ENCODE measurements around the gene CEP83. TPM values are rescaled to one million over a fixed set of nuclear protein-coding genes. Genes with fewer than 3 reads are reported as not detected.
"Not testable (repeated sequence)": the region's sequence is repeated elsewhere in the genome, so short reads cannot be mapped to it uniquely, and the experiment has no call there.

CEP83 gene
- total RNA-seq, 1 donor from 2014 or later: 28.7 TPM

DNA sequence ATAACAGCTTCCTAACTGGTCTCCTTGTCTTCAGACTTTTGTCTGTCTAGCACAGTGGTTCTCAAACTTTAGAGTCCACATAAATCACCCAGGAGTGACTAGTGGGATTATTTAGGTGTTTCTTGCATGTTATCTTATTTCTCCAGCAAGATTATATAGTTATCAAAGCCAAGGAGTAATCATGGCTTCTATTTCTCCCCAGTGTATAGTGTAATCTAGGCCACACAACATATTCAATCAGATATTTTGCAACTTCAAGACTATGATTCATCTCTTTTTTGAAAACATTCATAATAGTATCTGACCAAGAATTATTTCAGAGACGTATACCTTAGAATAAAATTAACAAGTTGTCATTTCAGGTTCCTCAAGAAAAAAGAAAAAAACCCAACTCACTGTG, 131.9 kb downstream of the CEP83 start:
- Mint-ChIP-seq H3K9me3 (peaks cover 3% of the 10 kb centered on the region), H3K4me1 (no peaks in the 10 kb centered on the region), H3K27ac (ENCODE audit: unreplicated experiment) (no peak overlapping the region), H3K4me3 (no peak overlapping the region), H3K36me3 (ENCODE audit: low read depth) (peaks cover 37% of the 10 kb centered on the region), H3K27me3 (ENCODE audit: low read depth) (no peaks in the 10 kb centered on the region)
- DNase-seq (ENCODE audit: low read depth, low spot score): no peak
- TF ChIP-seq, protein P1, sequence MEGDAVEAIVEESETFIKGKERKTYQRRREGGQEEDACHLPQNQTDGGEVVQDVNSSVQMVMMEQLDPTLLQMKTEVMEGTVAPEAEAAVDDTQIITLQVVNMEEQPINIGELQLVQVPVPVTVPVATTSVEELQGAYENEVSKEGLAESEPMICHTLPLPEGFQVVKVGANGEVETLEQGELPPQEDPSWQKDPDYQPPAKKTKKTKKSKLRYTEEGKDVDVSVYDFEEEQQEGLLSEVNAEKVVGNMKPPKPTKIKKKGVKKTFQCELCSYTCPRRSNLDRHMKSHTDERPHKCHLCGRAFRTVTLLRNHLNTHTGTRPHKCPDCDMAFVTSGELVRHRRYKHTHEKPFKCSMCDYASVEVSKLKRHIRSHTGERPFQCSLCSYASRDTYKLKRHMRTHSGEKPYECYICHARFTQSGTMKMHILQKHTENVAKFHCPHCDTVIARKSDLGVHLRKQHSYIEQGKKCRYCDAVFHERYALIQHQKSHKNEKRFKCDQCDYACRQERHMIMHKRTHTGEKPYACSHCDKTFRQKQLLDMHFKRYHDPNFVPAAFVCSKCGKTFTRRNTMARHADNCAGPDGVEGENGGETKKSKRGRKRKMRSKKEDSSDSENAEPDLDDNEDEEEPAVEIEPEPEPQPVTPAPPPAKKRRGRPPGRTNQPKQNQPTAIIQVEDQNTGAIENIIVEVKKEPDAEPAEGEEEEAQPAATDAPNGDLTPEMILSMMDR (conservative IDR thresholded peaks at IDR 0.05): no peak

DNA sequence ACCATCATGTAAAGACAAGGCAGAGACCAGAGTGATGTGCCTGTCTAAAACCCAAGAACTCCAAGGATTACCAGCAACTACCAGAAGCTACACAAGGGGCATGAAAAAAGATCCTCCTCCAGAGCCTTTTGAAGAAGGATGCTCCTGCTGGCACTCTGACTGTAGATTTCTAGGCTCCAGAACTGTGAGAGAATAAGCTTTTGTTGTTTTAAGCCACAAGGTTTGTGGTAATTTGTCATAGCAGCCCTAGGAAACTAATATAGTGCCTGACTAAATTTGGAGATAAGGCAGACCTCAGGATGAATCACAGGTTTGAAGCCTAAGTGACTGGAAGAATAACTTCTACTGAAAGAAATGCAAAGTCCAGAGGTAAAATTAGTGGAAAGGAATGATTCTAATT, 132.9 kb downstream of the CEP83 start:
- Mint-ChIP-seq H3K4me3 (no peak overlapping the region), H3K27ac (ENCODE audit: unreplicated experiment) (no peak overlapping the region), H3K9me3 (peaks cover 3% of the 10 kb centered on the region), H3K36me3 (ENCODE audit: low read depth) (peaks cover 41% of the 10 kb centered on the region), H3K27me3 (ENCODE audit: low read depth) (no peaks in the 10 kb centered on the region), H3K4me1 (no peaks in the 10 kb centered on the region)
- TF ChIP-seq, protein P1 (conservative IDR thresholded peaks at IDR 0.05): no peak
- DNase-seq (ENCODE audit: low read depth, low spot score): no peak

DNA sequence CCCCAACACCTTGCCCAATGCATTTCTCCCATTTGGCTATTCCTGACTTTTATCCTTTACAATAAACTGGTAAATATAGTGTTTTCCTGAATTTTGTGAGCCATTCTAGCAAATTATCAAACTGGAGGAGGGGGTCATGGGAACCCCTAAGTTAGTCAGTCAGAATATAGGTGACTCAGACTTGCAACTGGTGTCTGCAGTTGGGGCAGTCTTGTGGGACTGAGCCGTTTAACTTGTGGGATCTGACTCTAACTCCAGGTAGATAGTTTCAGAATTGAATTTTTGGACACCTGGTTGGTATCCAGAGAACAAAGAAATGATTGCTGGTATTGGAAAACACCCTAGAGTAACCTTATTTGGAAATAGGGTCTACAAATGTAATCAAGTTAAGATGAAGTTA, 133.4 kb downstream of the CEP83 start:
- TF ChIP-seq, protein P1 (conservative IDR thresholded peaks at IDR 0.05): no peak
- Mint-ChIP-seq H3K27me3 (ENCODE audit: low read depth) (no peaks in the 10 kb centered on the region), H3K4me3 (no peak overlapping the region), H3K27ac (ENCODE audit: unreplicated experiment) (no peak overlapping the region), H3K4me1 (no peaks in the 10 kb centered on the region), H3K36me3 (ENCODE audit: low read depth) (peaks cover 46% of the 10 kb centered on the region), H3K9me3 (peaks cover 7% of the 10 kb centered on the region)
- DNase-seq (ENCODE audit: low read depth, low spot score): no peak

DNA sequence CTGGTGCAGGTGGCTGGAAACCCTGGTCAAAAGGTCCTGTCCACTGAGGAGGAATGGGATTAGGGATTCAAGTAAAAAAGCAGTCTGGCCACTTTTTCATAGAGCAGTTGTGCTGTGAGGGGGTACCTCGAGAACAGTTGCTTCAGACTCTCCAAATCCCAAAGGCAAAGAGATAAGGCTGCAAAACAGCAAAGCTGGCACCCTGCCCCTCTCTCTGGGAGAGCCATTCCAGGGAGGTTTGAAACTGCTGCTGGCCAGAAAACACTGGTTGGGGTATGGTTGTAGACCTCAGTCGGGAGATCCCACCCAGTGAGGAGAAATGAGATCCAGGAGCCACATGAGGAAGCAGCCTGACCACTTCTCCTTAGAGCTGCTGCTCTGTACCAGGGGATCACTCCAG, 137.3 kb downstream of the CEP83 start:
- Mint-ChIP-seq H3K27me3 (ENCODE audit: low read depth) (no peaks in the 10 kb centered on the region), H3K4me1 (no peaks in the 10 kb centered on the region), H3K36me3 (ENCODE audit: low read depth) (peaks cover 72% of the 10 kb centered on the region), H3K4me3 (no peak overlapping the region), H3K27ac (ENCODE audit: unreplicated experiment) (no peak overlapping the region), H3K9me3 (peaks cover 38% of the 10 kb centered on the region)
- no peak for DNase-seq (ENCODE audit: low read depth, low spot score)
- TF ChIP-seq, protein P1 (conservative IDR thresholded peaks at IDR 0.05): no peak

DNA sequence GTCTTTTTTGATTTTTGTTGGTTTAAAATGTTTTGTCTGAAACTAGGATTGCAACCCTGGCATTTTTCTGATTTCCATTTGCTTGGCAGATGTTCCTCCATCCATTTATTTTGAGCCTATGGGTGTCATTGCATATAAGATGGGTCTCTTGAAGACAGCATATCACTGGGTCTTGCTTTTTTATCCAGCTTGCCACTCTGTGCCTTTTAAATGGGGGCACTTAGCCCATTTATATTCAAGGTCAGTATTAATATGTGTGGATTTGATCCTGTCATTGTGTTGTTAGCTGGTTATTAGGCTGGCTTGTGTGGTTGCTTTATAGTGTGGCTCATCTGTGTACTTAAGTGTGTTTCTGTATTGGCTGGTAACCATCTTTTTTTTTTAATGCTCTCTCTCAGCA, 139.6 kb downstream of the CEP83 start:
- DNase-seq (ENCODE audit: low read depth, low spot score): no peak
- Mint-ChIP-seq H3K4me3 (no peak overlapping the region), H3K9me3 (peaks cover 45% of the 10 kb centered on the region), H3K36me3 (ENCODE audit: low read depth) (peaks cover 66% of the 10 kb centered on the region), H3K27ac (ENCODE audit: unreplicated experiment) (no peak overlapping the region), H3K4me1 (no peaks in the 10 kb centered on the region), H3K27me3 (ENCODE audit: low read depth) (no peaks in the 10 kb centered on the region)
- TF ChIP-seq, protein P1 (conservative IDR thresholded peaks at IDR 0.05): no peak

DNA sequence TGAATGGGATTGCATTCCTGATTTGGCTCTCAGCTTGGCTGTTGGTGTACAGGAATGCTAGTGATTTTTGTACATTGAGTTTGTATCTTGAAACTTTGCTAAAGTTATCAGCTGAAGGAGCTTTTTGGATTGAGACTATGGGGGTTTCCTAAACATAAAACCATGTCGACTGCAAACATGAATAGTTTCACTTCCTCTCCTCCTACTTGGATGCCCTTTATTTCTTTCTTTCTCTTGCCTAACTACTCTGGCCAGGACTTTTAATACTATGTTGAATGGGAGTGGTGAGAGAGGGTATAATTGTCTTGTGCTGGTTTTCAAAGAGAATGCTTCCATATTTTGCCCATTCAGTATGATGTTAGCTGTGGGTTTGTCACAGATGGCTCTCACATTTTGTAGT, 141.5 kb downstream of the CEP83 start:
- Mint-ChIP-seq H3K36me3 (ENCODE audit: low read depth) (peaks cover 55% of the 10 kb centered on the region), H3K4me1 (no peaks in the 10 kb centered on the region), H3K9me3 (peaks cover 43% of the 10 kb centered on the region)

DNA sequence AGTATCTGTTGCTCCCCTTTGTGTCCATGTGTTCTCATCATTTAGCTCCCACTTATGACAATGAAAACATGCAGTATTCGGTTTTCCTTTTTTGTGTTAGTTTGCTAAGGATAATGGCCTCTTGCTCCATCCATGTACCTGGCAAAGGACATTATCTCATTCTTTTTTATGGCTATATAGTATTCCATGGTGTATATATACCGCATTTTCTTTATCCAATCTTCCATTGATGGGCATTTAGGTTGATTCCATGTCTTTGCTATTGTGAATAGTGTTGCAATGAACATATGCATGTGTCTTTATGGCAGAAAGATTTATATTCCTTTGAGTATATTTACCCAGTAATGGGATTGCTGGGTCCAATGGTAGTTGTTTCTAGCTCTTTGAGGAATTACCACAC, 143.1 kb downstream of the CEP83 start:
- H3K27ac Mint-ChIP-seq (ENCODE audit: unreplicated experiment); DNase-seq (ENCODE audit: low read depth, low spot score); H3K27me3 Mint-ChIP-seq (ENCODE audit: low read depth); H3K4me3 Mint-ChIP-seq; H3K4me1 Mint-ChIP-seq: not testable (repeated sequence)
- Mint-ChIP-seq H3K36me3 (ENCODE audit: low read depth) (peaks cover 53% of the 10 kb centered on the region), H3K9me3 (peaks cover 42% of the 10 kb centered on the region)

More for the DNA sequence above, 141.5 kb downstream of the CEP83 start:
- Mint-ChIP-seq H3K27ac (ENCODE audit: unreplicated experiment) (no peak overlapping the region), H3K4me3 (no peak overlapping the region), H3K27me3 (ENCODE audit: low read depth) (no peaks in the 10 kb centered on the region)
- DNase-seq (ENCODE audit: low read depth, low spot score): no peak
- TF ChIP-seq, protein P1 (conservative IDR thresholded peaks at IDR 0.05): no peak

Measured in neural crest cell (in vitro differentiated cells).